Neuronal stem cell (in vitro differentiated cells): Measurements from ENCODE around the gene NDRG4.
A peak's percentile ranks its signal among the peaks of the same experiment; 100 is the strongest.

Experiments
- DNase-seq: peaks from one replicate; pipeline ENCODE4 v3.0.0-alpha.2; 2013; ENCODE audit warnings: low spot score
- H2AFZ ChIP-seq: one replicate; pipeline ENCODE4 v1.6.1; 2013; ENCODE audit warnings: mild to moderate bottlenecking, low read length, inconsistent platforms
- H2AK5ac ChIP-seq: 2 replicates; pipeline ENCODE4 v1.6.1; 2013; ENCODE audit warnings: low read depth, mild to moderate bottlenecking, inconsistent platforms, low read length, moderate library complexity, mixed read lengths
- H2BK120ac ChIP-seq: 2 replicates; pipeline ENCODE4 v1.6.1; 2013; ENCODE audit warnings: low read depth, mild to moderate bottlenecking, inconsistent platforms, low read length, moderate library complexity, mixed read lengths
- H2BK12ac ChIP-seq: one replicate; pipeline ENCODE4 v1.6.1; 2013; ENCODE audit warnings: low read length, inconsistent platforms
- H2BK15ac ChIP-seq: 2 replicates; pipeline ENCODE4 v1.6.1; 2013; ENCODE audit warnings: mild to moderate bottlenecking, low read length, inconsistent platforms, mixed read lengths
- H2BK5ac ChIP-seq: one replicate; pipeline ENCODE4 v1.6.1; 2013; ENCODE audit warnings: inconsistent platforms, mild to moderate bottlenecking, low read length, moderate library complexity
- H3K14ac ChIP-seq: one replicate; pipeline ENCODE4 v1.6.1; 2013; ENCODE audit warnings: low read length, inconsistent platforms
- H3K18ac ChIP-seq: 2 replicates; pipeline ENCODE4 v1.6.1; 2013; ENCODE audit warnings: low read length, inconsistent platforms
- H3K23ac ChIP-seq: 2 replicates; pipeline ENCODE4 v1.6.1; 2013; ENCODE audit warnings: low read depth, mild to moderate bottlenecking, mixed read lengths, low read length, inconsistent platforms; ENCODE audit not compliant: poor library complexity
- H3K27ac ChIP-seq: replicated peaks from 3 replicates; pipeline ENCODE4 v1.5.1; 2013; ENCODE audit warnings: low read length, inconsistent platforms
- H3K27me3 ChIP-seq, 3 experiments: 2 replicates each; pipeline ENCODE4 v1.6.1; 2013; ENCODE audit warnings: low read length in 3 of 3, mild to moderate bottlenecking in 2 of 3, inconsistent platforms in 1 of 3, low read depth in 1 of 3, mixed read lengths in 1 of 3, moderate library complexity in 1 of 3; ENCODE audit not compliant: control insufficient read depth in 3 of 3, insufficient read depth in 3 of 3
- H3K36me3 ChIP-seq, 2 donors: replicated peaks in 1 of 2; 2 replicates each; pipeline ENCODE4 v1.6.1; 2013; ENCODE audit warnings: low read length in 2 of 2; ENCODE audit not compliant: control insufficient read depth in 2 of 2, insufficient read depth in 2 of 2
- H3K4ac ChIP-seq: 2 replicates; pipeline ENCODE4 v1.6.1; 2013; ENCODE audit warnings: inconsistent platforms, mild to moderate bottlenecking, low read length, moderate library complexity
- H3K4me1 ChIP-seq, 2 donors: 1 replicate in 1 of 2; 2 replicates in 1 of 2; pipeline ENCODE4 v1.6.1; 2013; ENCODE audit warnings: low read length in 2 of 2, low read depth in 1 of 2; ENCODE audit not compliant: control insufficient read depth in 2 of 2, insufficient read depth in 1 of 2
- H3K4me2 ChIP-seq: one replicate; pipeline ENCODE4 v1.6.1; 2013; ENCODE audit warnings: mild to moderate bottlenecking, low read length, inconsistent platforms; ENCODE audit not compliant: insufficient read depth, poor library complexity, severe bottlenecking
- H3K4me3 ChIP-seq, 2 donors: 2 replicates each; pipeline ENCODE4 v1.5.1; 2013; ENCODE audit warnings: low read length in 2 of 2, mild to moderate bottlenecking in 2 of 2, inconsistent platforms in 1 of 2, moderate library complexity in 1 of 2
- H3K79me1 ChIP-seq: one replicate; pipeline ENCODE4 v1.6.1; 2013; ENCODE audit warnings: low read depth, mild to moderate bottlenecking, inconsistent platforms, low read length, moderate library complexity
- H3K9ac ChIP-seq: one replicate; pipeline ENCODE4 v1.6.1; 2013; ENCODE audit warnings: mild to moderate bottlenecking, low read depth, low read length, inconsistent platforms; ENCODE audit not compliant: poor library complexity
- H3K9me3 ChIP-seq, 2 donors: replicated peaks in 1 of 2; 2 replicates each; pipeline versions ENCODE3 to v1.6.1; 2013; ENCODE audit warnings: low read length in 2 of 2, mild to moderate bottlenecking in 2 of 2, inconsistent platforms in 1 of 2, low read depth in 1 of 2, mixed read lengths in 1 of 2, moderate library complexity in 1 of 2; ENCODE audit not compliant: control insufficient read depth in 2 of 2, insufficient read depth in 1 of 2
- H4K8ac ChIP-seq: one replicate; pipeline ENCODE4 v1.6.1; 2013; ENCODE audit warnings: low read depth, mild to moderate bottlenecking, inconsistent platforms, low read length, moderate library complexity
- H4K91ac ChIP-seq: one replicate; pipeline ENCODE4 v1.6.1; 2013; ENCODE audit warnings: low read length, low read depth, mild to moderate bottlenecking, inconsistent platforms; ENCODE audit not compliant: poor library complexity
- WGBS, 2 donors: extraction: QIAGEN DNeasy Blood & Tissue Kit; methylation state at CpG; one replicate each; pipeline ENCODE4 v1.1.7; 2013; ENCODE audit warnings: missing lambda C conversion rate in 2 of 2, mixed read lengths in 1 of 2; ENCODE audit not compliant: insufficient read length in 2 of 2, insufficient replicate concordance in 1 of 2; ENCODE audit errors: extremely low coverage in 2 of 2; 5-methylcytosine and 5-hydroxymethylcytosine counted together

Gene NDRG4

GRCh38 chr16:58465817-58466216, 34.1 kb upstream of the NDRG4 start:
- no peak overlapping the region for H4K8ac ChIP-seq
- DNase-seq = no peak
- no peak overlapping the region for H3K23ac ChIP-seq
- no peaks in the 10 kb centered on the region for H3K36me3 ChIP-seq
- no peak overlapping the region for H4K91ac ChIP-seq
- H3K18ac ChIP-seq = no peak overlapping the region
- H3K4me3 ChIP-seq = no peak overlapping the region
- peaks cover 19 to 89% (median 44%) of the 10 kb centered on the region in 3 experiments for H3K27me3 ChIP-seq
- H2BK15ac ChIP-seq = no peak overlapping the region
- H2AK5ac ChIP-seq = peak overlapping the region; percentile 25
- H2BK12ac ChIP-seq = no peak overlapping the region
- no peak overlapping the region for H3K9ac ChIP-seq
- peaks cover 2% of the 10 kb centered on the region for H3K79me1 ChIP-seq
- H2AFZ ChIP-seq = no peak overlapping the region
- H2BK5ac ChIP-seq = no peak overlapping the region
- no peak overlapping the region for H3K27ac ChIP-seq
- H3K4ac ChIP-seq = no peak overlapping the region
- H3K14ac ChIP-seq = no peak overlapping the region
- no peak overlapping the region for H2BK120ac ChIP-seq
- no peak overlapping the region for H3K4me2 ChIP-seq
- WGBS, 2 donors = no CpG with 5 or more reads among the region's 13 CpGs
- H3K4me1 ChIP-seq = peaks cover 0 to 8% of the 10 kb centered on the region in 2 donors
- no peaks in the 10 kb centered on the region for H3K9me3 ChIP-seq

- Histone ChIP-seq H3K79me1 (peaks cover 2% of the 10 kb centered on the region), H3K4me3 (no peak overlapping the region), H3K36me3 (no peaks in the 10 kb centered on the region), H3K9ac (no peak overlapping the region), H2BK5ac (no peak overlapping the region), H3K27me3 (peaks cover 19 to 88% (median 44%) of the 10 kb centered on the region in 3 experiments), H3K27ac (no peak overlapping the region), H3K23ac (no peak overlapping the region), H3K4ac (no peak overlapping the region), H3K14ac (no peak overlapping the region), H2BK15ac (no peak overlapping the region), H2AFZ (no peak overlapping the region), H4K91ac (no peak overlapping the region), H3K4me1 (peaks cover 0 to 8% of the 10 kb centered on the region in 2 donors), H3K9me3 (no peaks in the 10 kb centered on the region), H2AK5ac (no peak overlapping the region), H3K4me2 (no peak overlapping the region), H3K18ac (no peak overlapping the region), H4K8ac (no peak overlapping the region), H2BK12ac (no peak overlapping the region), H2BK120ac (no peak overlapping the region)
- DNase-seq = no peak
- no CpG with 5 or more reads among the region's 3 CpGs for WGBS, 2 donors
Measured at GRCh38 chr16:58466396-58466795, 33.5 kb upstream of the NDRG4 start.

GRCh38 chr16:58467905-58468304, 32.0 kb upstream of the NDRG4 start:
- Histone ChIP-seq H3K4me3 (peak overlapping the region in 1 of 2 donors; percentile 30), H3K4ac (no peak overlapping the region), H2BK15ac (no peak overlapping the region), H3K9ac (no peak overlapping the region), H2BK12ac (no peak overlapping the region), H3K4me2 (no peak overlapping the region), H3K4me1 (peaks cover 0 to 8% of the 10 kb centered on the region in 2 donors), H2AK5ac (no peak overlapping the region), H3K79me1 (peaks cover 2% of the 10 kb centered on the region), H3K36me3 (no peaks in the 10 kb centered on the region), H2BK120ac (no peak overlapping the region), H3K18ac (no peak overlapping the region), H3K14ac (no peak overlapping the region), H2BK5ac (no peak overlapping the region), H3K27me3 (peaks cover 17 to 87% (median 36%) of the 10 kb centered on the region in 3 experiments), H3K23ac (no peak overlapping the region), H4K8ac (no peak overlapping the region), H4K91ac (no peak overlapping the region), H3K9me3 (no peaks in the 10 kb centered on the region), H2AFZ (no peak overlapping the region), H3K27ac (no peak overlapping the region)
- no peak for DNase-seq
- no CpG with 5 or more reads among the region's 5 CpGs for WGBS, 2 donors

- no peak overlapping the region for H2AK5ac ChIP-seq
- H3K4me2 ChIP-seq = no peak overlapping the region
- WGBS, 2 donors = no CpG with 5 or more reads among the region's 10 CpGs
- DNase-seq = no peak
- H3K4me1 ChIP-seq = no peaks in the 10 kb centered on the region
- no peak overlapping the region for H4K8ac ChIP-seq
- H2BK15ac ChIP-seq = no peak overlapping the region
- H3K9ac ChIP-seq = no peak overlapping the region
- H3K36me3 ChIP-seq = no peaks in the 10 kb centered on the region
- no peak overlapping the region for H3K14ac ChIP-seq
- no peak overlapping the region for H2AFZ ChIP-seq
- H4K91ac ChIP-seq = no peak overlapping the region
- H3K9me3 ChIP-seq = no peaks in the 10 kb centered on the region
- H3K27me3 ChIP-seq = peaks cover 0 to 69% (median 4%) of the 10 kb centered on the region in 3 experiments
- H3K18ac ChIP-seq = no peak overlapping the region
- no peak overlapping the region for H2BK120ac ChIP-seq
- H3K27ac ChIP-seq = no peak overlapping the region
- H2BK12ac ChIP-seq = no peak overlapping the region
- peak overlapping the region in 1 of 2 donors; percentile 37 for H3K4me3 ChIP-seq
- H3K79me1 ChIP-seq = no peaks in the 10 kb centered on the region
- H3K4ac ChIP-seq = no peak overlapping the region
- H2BK5ac ChIP-seq = no peak overlapping the region
- no peak overlapping the region for H3K23ac ChIP-seq
Measured at GRCh38 chr16:58471209-58471975, 28.6 kb upstream of the NDRG4 start.
